Immature natural killer cell (primary cell): ENCODE results near the gene ABCC3. TPM values are rescaled to one million over a fixed set of nuclear protein-coding genes. Genes with fewer than 3 reads are reported as not detected.

ENCODE experiments used
- DNase-seq, 3 donors: peaks; one replicate each; pipeline ENCODE4 v3.0.0; 2022; ENCODE audit warnings: mixed read lengths in 1 of 3
- H3K27ac Mint-ChIP-seq, 6 donors: one replicate each; pipeline ENCODE4 v1.8.0; 2020; ENCODE audit warnings: mixed read lengths in 6 of 6, mild to moderate bottlenecking in 5 of 6, inconsistent platforms in 4 of 6, moderate library complexity in 3 of 6
- H3K27me3 Mint-ChIP-seq, 3 donors: one replicate each; pipeline ENCODE4 v1.8.0; 2020 to 2021; ENCODE audit warnings: low read depth in 3 of 3, mild to moderate bottlenecking in 3 of 3, mixed read lengths in 3 of 3, moderate library complexity in 3 of 3, inconsistent platforms in 1 of 3
- H3K36me3 Mint-ChIP-seq, 3 donors: one replicate each; pipeline ENCODE4 v1.8.0; 2020; ENCODE audit warnings: mixed read lengths in 3 of 3, inconsistent platforms in 2 of 3, mild to moderate bottlenecking in 2 of 3
- H3K4me1 Mint-ChIP-seq, 2 donors: one replicate each; pipeline ENCODE4 v1.8.0; 2020; ENCODE audit warnings: inconsistent platforms in 2 of 2, mild to moderate bottlenecking in 2 of 2, mixed read lengths in 2 of 2, moderate library complexity in 1 of 2
- H3K4me3 Mint-ChIP-seq, 5 donors: one replicate each; pipeline ENCODE4 v1.8.0; 2020; ENCODE audit warnings: mild to moderate bottlenecking in 5 of 5, mixed read lengths in 5 of 5, inconsistent platforms in 3 of 5, moderate library complexity in 3 of 5
- H3K9me3 Mint-ChIP-seq, 6 donors: one replicate each; pipeline ENCODE4 v1.8.0; 2020; ENCODE audit warnings: mild to moderate bottlenecking in 6 of 6, mixed read lengths in 6 of 6, inconsistent platforms in 4 of 6, moderate library complexity in 3 of 6
- polyA plus RNA-seq, 3 donors: library from polyadenylated mRNA; unstranded; fragments of 300-500 nt; fragmentation: Illumina TruSeq; gene quantifications; one replicate each; pipeline ENCODE4 v1.2.3, GENCODE V29; 2021

Gene ABCC3
- 1 to 10 TPM in 1 of 3 donors, under 1 TPM in 1, not detected in 1; 0.52 to 1.2 TPM for polyA plus RNA-seq

- H3K27ac Mint-ChIP-seq: peak within 1 kb of the TSS in 1 of 6 donors; percentile 14
- peaks cover 10 to 15% (median 14%) of the 10 kb centered on the region in 3 donors for H3K27me3 Mint-ChIP-seq
- no peaks in the 10 kb centered on the region for H3K4me1 Mint-ChIP-seq
- peak within 1 kb of the TSS in 1 of 5 donors; percentile 15 for H3K4me3 Mint-ChIP-seq
- no peaks in the 10 kb centered on the region for H3K36me3 Mint-ChIP-seq
- DNase-seq: no peak
- H3K9me3 Mint-ChIP-seq: peaks cover 0 to 3% (median 0%) of the 10 kb centered on the region in 6 donors
Measured at GRCh38 chr17:50634224-50634914, at the start of gene ABCC3. ABCC3 (plus strand) TSS chr17:50634881; CDS start chr17:50634937, 56 bp downstream.

GRCh38 chr17:50585346-50585745 lies 49.3 kb upstream of the ABCC3 start:
- Mint-ChIP-seq H3K27me3 (peaks cover 3 to 11% (median 3%) of the 10 kb centered on the region in 3 donors), H3K27ac (no peak overlapping the region), H3K4me1 (no peaks in the 10 kb centered on the region), H3K36me3 (no peaks in the 10 kb centered on the region), H3K4me3 (no peak overlapping the region), H3K9me3 (no peaks in the 10 kb centered on the region)
- DNase-seq: no peak

GRCh38 chr17:50585891-50586290 lies 48.8 kb upstream of the ABCC3 start:
- H3K9me3 Mint-ChIP-seq: no peaks in the 10 kb centered on the region

GRCh38 chr17:50586421-50587247 lies 48.0 kb upstream of the ABCC3 start:
- H3K27me3 Mint-ChIP-seq: peaks cover 3 to 11% (median 3%) of the 10 kb centered on the region in 3 donors
- H3K9me3 Mint-ChIP-seq: no peaks in the 10 kb centered on the region
- no peaks in the 10 kb centered on the region for H3K36me3 Mint-ChIP-seq
- DNase-seq: no peak
- no peak overlapping the region for H3K27ac Mint-ChIP-seq
- no peaks in the 10 kb centered on the region for H3K4me1 Mint-ChIP-seq
- H3K4me3 Mint-ChIP-seq: no peak overlapping the region

More at GRCh38 chr17:50585891-50586290, 48.8 kb upstream of the ABCC3 start:
- Mint-ChIP-seq H3K27me3 (peaks cover 3 to 11% (median 3%) of the 10 kb centered on the region in 3 donors), H3K27ac (no peak overlapping the region), H3K4me1 (no peaks in the 10 kb centered on the region), H3K36me3 (no peaks in the 10 kb centered on the region), H3K4me3 (no peak overlapping the region)
- no peak for DNase-seq

- Mint-ChIP-seq H3K4me3 (no peak overlapping the region), H3K27me3 (peaks cover 3 to 9% (median 3%) of the 10 kb centered on the region in 3 donors), H3K36me3 (no peaks in the 10 kb centered on the region), H3K9me3 (no peaks in the 10 kb centered on the region), H3K4me1 (no peaks in the 10 kb centered on the region), H3K27ac (no peak overlapping the region)
- DNase-seq: no peak
Measured at GRCh38 chr17:50587571-50587970, 47.1 kb upstream of the ABCC3 start.

GRCh38 chr17:50588391-50589049 lies 46.2 kb upstream of the ABCC3 start:
- Mint-ChIP-seq H3K27ac (no peak overlapping the region), H3K36me3 (no peaks in the 10 kb centered on the region), H3K4me3 (no peak overlapping the region), H3K27me3 (peaks cover 0 to 9% (median 3%) of the 10 kb centered on the region in 3 donors), H3K9me3 (no peaks in the 10 kb centered on the region), H3K4me1 (no peaks in the 10 kb centered on the region)
- no peak for DNase-seq

GRCh38 chr17:50589095-50589705 lies 45.5 kb upstream of the ABCC3 start:
- Mint-ChIP-seq H3K27ac (no peak overlapping the region), H3K4me1 (no peaks in the 10 kb centered on the region), H3K4me3 (no peak overlapping the region), H3K36me3 (no peaks in the 10 kb centered on the region), H3K9me3 (no peaks in the 10 kb centered on the region), H3K27me3 (peaks cover 0 to 7% (median 3%) of the 10 kb centered on the region in 3 donors)
- DNase-seq: no peak

- Mint-ChIP-seq H3K27me3 (peaks cover 0 to 5% (median 3%) of the 10 kb centered on the region in 3 donors), H3K36me3 (no peaks in the 10 kb centered on the region), H3K9me3 (no peaks in the 10 kb centered on the region), H3K4me1 (no peaks in the 10 kb centered on the region), H3K4me3 (no peak overlapping the region), H3K27ac (no peak overlapping the region)
- no peak for DNase-seq
Measured at GRCh38 chr17:50590946-50591737, 43.5 kb upstream of the ABCC3 start.

GRCh38 chr17:50593321-50593720 lies 41.4 kb upstream of the ABCC3 start:
- DNase-seq: no peak
- H3K4me1 Mint-ChIP-seq: no peaks in the 10 kb centered on the region
- no peaks in the 10 kb centered on the region for H3K36me3 Mint-ChIP-seq
- H3K27me3 Mint-ChIP-seq: peaks cover 0 to 4% (median 3%) of the 10 kb centered on the region in 3 donors
- no peaks in the 10 kb centered on the region for H3K9me3 Mint-ChIP-seq
- no peak overlapping the region for H3K27ac Mint-ChIP-seq
- H3K4me3 Mint-ChIP-seq: no peak overlapping the region

- no peak overlapping the region for H3K27ac Mint-ChIP-seq
- no peaks in the 10 kb centered on the region for H3K36me3 Mint-ChIP-seq
- no peak overlapping the region for H3K4me3 Mint-ChIP-seq
- no peaks in the 10 kb centered on the region for H3K4me1 Mint-ChIP-seq
- no peaks in the 10 kb centered on the region for H3K9me3 Mint-ChIP-seq
- no peak for DNase-seq
- H3K27me3 Mint-ChIP-seq: peaks cover 0 to 4% (median 2%) of the 10 kb centered on the region in 3 donors
Measured at GRCh38 chr17:50594128-50594823, 40.4 kb upstream of the ABCC3 start.

GRCh38 chr17:50594892-50595291 lies 39.8 kb upstream of the ABCC3 start:
- Mint-ChIP-seq H3K4me1 (no peaks in the 10 kb centered on the region), H3K4me3 (no peak overlapping the region), H3K36me3 (no peaks in the 10 kb centered on the region), H3K27ac (no peak overlapping the region), H3K27me3 (peaks cover 0 to 4% (median 0%) of the 10 kb centered on the region in 3 donors), H3K9me3 (no peaks in the 10 kb centered on the region)
- no peak for DNase-seq

GRCh38 chr17:50596191-50597037 lies 38.3 kb upstream of the ABCC3 start:
- Mint-ChIP-seq H3K4me3 (no peak overlapping the region), H3K4me1 (no peaks in the 10 kb centered on the region), H3K9me3 (peaks cover 0 to 2% (median 0%) of the 10 kb centered on the region in 6 donors)

More at GRCh38 chr17:50596191-50597037, 38.3 kb upstream of the ABCC3 start:
- DNase-seq: no peak
- H3K36me3 Mint-ChIP-seq: no peaks in the 10 kb centered on the region
- peaks cover 0 to 6% (median 0%) of the 10 kb centered on the region in 3 donors for H3K27me3 Mint-ChIP-seq
- no peak overlapping the region for H3K27ac Mint-ChIP-seq
